SJSA1 (cell line): ENCODE measurements around the gene FAM184A. TPM values are rescaled to one million over a fixed set of nuclear protein-coding genes. Genes with fewer than 3 reads are reported as not detected.

Source experiments
- total RNA-seq: library from RNA; depleted of rRNA; stranded (reverse); fragments of >200 nt; shearing (Covaris generic); gene quantifications from 2 replicates; pipeline ENCODE4 v1.2.3, GENCODE V29; 2014; rRNA removed

Gene FAM184A
- total RNA-seq, 1 experiment from 2014 or later: not detected

Other genes with a start within 250 kb of the FAM184A start
- 38.4 and 51.9 TPM in 2 replicates for gene ASF1A, start 184.5 kb downstream of the FAM184A start, total RNA-seq
- 6.7 and 8.0 TPM in 2 replicates for gene MCM9, start 143.5 kb downstream of the FAM184A start, total RNA-seq